Trophoblast cell (in vitro differentiated cells and primary cell): ENCODE data around the gene CLASRP.
A peak's percentile ranks its signal among the peaks of the same experiment; 100 is the strongest.

Experiments
- DNase-seq, 2 donors: peaks; one replicate each; pipeline ENCODE4 v3.0.0-alpha.2; 2016
- H2AFZ ChIP-seq: 2 replicates; pipeline ENCODE4 v1.6.1; 2013; ENCODE audit warnings: low read length, moderate library complexity, mild to moderate bottlenecking; ENCODE audit not compliant: insufficient read depth, poor library complexity
- H2AK5ac ChIP-seq: 2 replicates; pipeline ENCODE4 v1.6.1; 2013; ENCODE audit warnings: mild to moderate bottlenecking, low read length
- H2BK120ac ChIP-seq: 2 replicates; pipeline ENCODE4 v1.6.1; 2013; ENCODE audit warnings: low read length, mild to moderate bottlenecking, moderate library complexity; ENCODE audit not compliant: insufficient read depth, poor library complexity
- H2BK12ac ChIP-seq: 2 replicates; pipeline ENCODE4 v1.6.1; 2013; ENCODE audit warnings: mild to moderate bottlenecking, low read length, moderate library complexity
- H2BK5ac ChIP-seq: 2 replicates; pipeline ENCODE4 v1.6.1; 2013; ENCODE audit warnings: low read length, low read depth, moderate library complexity, mild to moderate bottlenecking; ENCODE audit not compliant: poor library complexity
- H3K14ac ChIP-seq: 2 replicates; pipeline ENCODE4 v1.6.1; 2013; ENCODE audit warnings: mild to moderate bottlenecking, low read length
- H3K18ac ChIP-seq: 2 replicates; pipeline ENCODE4 v1.6.1; 2013; ENCODE audit warnings: mild to moderate bottlenecking, low read length
- H3K23ac ChIP-seq: 2 replicates; pipeline ENCODE4 v1.6.1; 2013; ENCODE audit warnings: low read length
- H3K27ac ChIP-seq: 2 replicates; pipeline ENCODE4 v1.5.1; 2013; ENCODE audit warnings: low read depth, mild to moderate bottlenecking, inconsistent platforms, low read length, moderate library complexity
- H3K27me3 ChIP-seq: 2 replicates; pipeline ENCODE4 v1.6.1; 2013; ENCODE audit warnings: inconsistent platforms, mild to moderate bottlenecking, low read length, moderate library complexity; ENCODE audit not compliant: insufficient read depth
- H3K36me3 ChIP-seq, 2 experiments: 1 replicate in 1 of 2; 2 replicates in 1 of 2; pipeline ENCODE4 v1.6.1; 2013; ENCODE audit warnings: low read length in 2 of 2, mild to moderate bottlenecking in 2 of 2, moderate library complexity in 1 of 2; ENCODE audit not compliant: insufficient read depth in 2 of 2, control insufficient read depth in 1 of 2
- H3K4ac ChIP-seq: 2 replicates; pipeline ENCODE4 v1.6.1; 2013; ENCODE audit warnings: low read depth, mild to moderate bottlenecking, low read length, moderate library complexity
- H3K4me1 ChIP-seq, 2 experiments: 1 replicate in 1 of 2; 2 replicates in 1 of 2; pipeline ENCODE4 v1.6.1; 2013; ENCODE audit warnings: low read length in 2 of 2, mild to moderate bottlenecking in 2 of 2, moderate library complexity in 1 of 2; ENCODE audit not compliant: insufficient read depth in 2 of 2, control insufficient read depth in 1 of 2
- H3K4me2 ChIP-seq: 2 replicates; pipeline ENCODE4 v1.6.1; 2013; ENCODE audit warnings: inconsistent platforms, mild to moderate bottlenecking, low read length, moderate library complexity
- H3K4me3 ChIP-seq: 2 replicates; pipeline ENCODE4 v1.5.1; 2013; ENCODE audit warnings: mild to moderate bottlenecking, low read depth, low read length, inconsistent platforms
- H3K79me1 ChIP-seq: one replicate; pipeline ENCODE4 v1.6.1; 2013; ENCODE audit warnings: low read length
- H3K79me2 ChIP-seq: 2 replicates; pipeline ENCODE4 v1.6.1; 2013; ENCODE audit warnings: low read length, mild to moderate bottlenecking; ENCODE audit not compliant: control insufficient read depth, insufficient read depth, poor library complexity
- H3K9ac ChIP-seq: 2 replicates; pipeline ENCODE4 v1.6.1; 2013; ENCODE audit warnings: mild to moderate bottlenecking, low read length
- H3K9me3 ChIP-seq: 2 replicates; pipeline ENCODE4 v1.6.1; 2013; ENCODE audit warnings: low read depth, mild to moderate bottlenecking, control low read depth, inconsistent platforms, low read length; ENCODE audit not compliant: insufficient read depth
- H4K12ac ChIP-seq: 2 replicates; pipeline ENCODE4 v1.6.1; 2013; ENCODE audit warnings: low read depth, mild to moderate bottlenecking, low read length, moderate library complexity
- H4K8ac ChIP-seq: 2 replicates; pipeline ENCODE4 v1.6.1; 2013; ENCODE audit warnings: low read depth, mild to moderate bottlenecking, low read length, moderate library complexity
- H4K91ac ChIP-seq: one replicate; pipeline ENCODE4 v1.6.1; 2013; ENCODE audit warnings: low read depth, mild to moderate bottlenecking, low read length, moderate library complexity
- WGBS: extraction: QIAGEN DNeasy Blood & Tissue Kit; methylation state at CpG from one replicate; pipeline ENCODE4 v1.1.7; 2013; ENCODE audit warnings: missing lambda C conversion rate; ENCODE audit not compliant: insufficient read length, insufficient coverage; ENCODE audit errors: extremely low coverage; 5-methylcytosine and 5-hydroxymethylcytosine counted together

CLASRP gene

GRCh38 chr19:45091031-45091923, 52.4 kb downstream of the CLASRP start:
- no peak overlapping the region for H2BK120ac ChIP-seq
- H3K4me1 ChIP-seq, result peaks cover 13 to 15% of the 10 kb centered on the region in 2 experiments
- WGBS, result no CpG with 5 or more reads among the region's 64 CpGs
- no peak overlapping the region for H4K91ac ChIP-seq
- no peak overlapping the region for H3K4me3 ChIP-seq
- H4K8ac ChIP-seq, result peak overlapping the region; percentile 74
- H2AK5ac ChIP-seq, result no peak overlapping the region
- H2BK12ac ChIP-seq, result no peak overlapping the region
- H3K9ac ChIP-seq, result no peak overlapping the region
- peak overlapping the region; percentile 82 for H3K4me2 ChIP-seq
- H2BK5ac ChIP-seq, result no peak overlapping the region
- no peak overlapping the region for H3K4ac ChIP-seq
- no peak overlapping the region for H3K23ac ChIP-seq
- no peaks in the 10 kb centered on the region for H3K27me3 ChIP-seq
- H3K9me3 ChIP-seq, result no peaks in the 10 kb centered on the region
- peak overlapping the region; percentile 29 for H3K27ac ChIP-seq
- DNase-seq, result peak; percentile 100
- no peak overlapping the region for H3K14ac ChIP-seq
- H4K12ac ChIP-seq, result no peak overlapping the region
- H3K79me1 ChIP-seq, result peaks cover 10% of the 10 kb centered on the region
- peaks cover 22% of the 10 kb centered on the region for H3K79me2 ChIP-seq
- no peak overlapping the region for H3K18ac ChIP-seq
- H3K36me3 ChIP-seq, result peaks cover 19 to 22% of the 10 kb centered on the region in 2 experiments
- H2AFZ ChIP-seq, result peak overlapping the region; percentile 56

GRCh38 chr19:45092747-45093678, 54.2 kb downstream of the CLASRP start, which contains the start of gene PPP1R37:
TSS of gene PPP1R37 (plus strand) at chr19:45093179. CDS start at chr19:45093326, 147 bp downstream.
- Histone ChIP-seq H3K4ac (peak within 1 kb of the TSS; percentile 100), H3K23ac (no peak within 1 kb of the TSS), H4K8ac (peak within 1 kb of the TSS; percentile 98), H3K79me1 (peaks cover 10% of the 10 kb centered on the region), H3K36me3 (peaks cover 15 to 17% of the 10 kb centered on the region in 2 experiments), H3K4me1 (peaks cover 17 to 21% of the 10 kb centered on the region in 2 experiments), H3K4me3 (peak within 1 kb of the TSS; percentile 99), H3K79me2 (peaks cover 31% of the 10 kb centered on the region), H2AK5ac (peak within 1 kb of the TSS; percentile 94), H2BK120ac (peak within 1 kb of the TSS; percentile 95), H3K9ac (peak within 1 kb of the TSS; percentile 98), H2BK12ac (peak within 1 kb of the TSS; percentile 25), H3K9me3 (no peaks in the 10 kb centered on the region), H2BK5ac (peak within 1 kb of the TSS; percentile 98), H3K18ac (peak within 1 kb of the TSS; percentile 97), H3K14ac (peak within 1 kb of the TSS; percentile 91), H2AFZ (peak within 1 kb of the TSS; percentile 98), H3K27ac (peak within 1 kb of the TSS; percentile 92), H3K4me2 (peak within 1 kb of the TSS; percentile 99), H4K91ac (peak within 1 kb of the TSS; percentile 88), H4K12ac (peak within 1 kb of the TSS; percentile 99), H3K27me3 (no peaks in the 10 kb centered on the region)
- no CpG with 5 or more reads among the region's 103 CpGs for WGBS
- peak; percentile 98 to 99 for DNase-seq

- H3K14ac ChIP-seq, result no peak overlapping the region
- no peak overlapping the region for H2AFZ ChIP-seq
- H3K4me2 ChIP-seq, result peak overlapping the region; percentile 99
- peaks cover 13 to 15% of the 10 kb centered on the region in 2 experiments for H3K36me3 ChIP-seq
- no peak overlapping the region for H3K18ac ChIP-seq
- H2BK12ac ChIP-seq, result no peak overlapping the region
- H4K91ac ChIP-seq, result no peak overlapping the region
- no peaks in the 10 kb centered on the region for H3K9me3 ChIP-seq
- H3K27me3 ChIP-seq, result no peaks in the 10 kb centered on the region
- H3K79me1 ChIP-seq, result peaks cover 10% of the 10 kb centered on the region
- no peak overlapping the region for H4K8ac ChIP-seq
- no peak overlapping the region for H3K23ac ChIP-seq
- no CpG with 5 or more reads among the region's 9 CpGs for WGBS
- H3K4me3 ChIP-seq, result no peak overlapping the region
- H4K12ac ChIP-seq, result no peak overlapping the region
- no peak for DNase-seq
- peaks cover 35% of the 10 kb centered on the region for H3K79me2 ChIP-seq
- no peak overlapping the region for H2AK5ac ChIP-seq
- no peak overlapping the region for H3K9ac ChIP-seq
- H3K27ac ChIP-seq, result no peak overlapping the region
- H3K4ac ChIP-seq, result peak overlapping the region; percentile 100
- no peak overlapping the region for H2BK120ac ChIP-seq
- H2BK5ac ChIP-seq, result no peak overlapping the region
- peaks cover 29 to 33% of the 10 kb centered on the region in 2 experiments for H3K4me1 ChIP-seq
Measured at GRCh38 chr19:45094137-45094536, 55.3 kb downstream of the CLASRP start.

GRCh38 chr19:45094707-45095106, 55.9 kb downstream of the CLASRP start:
- Histone ChIP-seq H2BK120ac (no peak overlapping the region), H2BK5ac (no peak overlapping the region)

More at GRCh38 chr19:45094707-45095106, 55.9 kb downstream of the CLASRP start:
- H3K9ac ChIP-seq, result no peak overlapping the region
- peaks cover 13 to 15% of the 10 kb centered on the region in 2 experiments for H3K36me3 ChIP-seq
- H3K9me3 ChIP-seq, result no peaks in the 10 kb centered on the region
- H3K27me3 ChIP-seq, result no peaks in the 10 kb centered on the region
- H3K4me3 ChIP-seq, result no peak overlapping the region
- peaks cover 37% of the 10 kb centered on the region for H3K79me2 ChIP-seq
- H3K4me1 ChIP-seq, result peaks cover 33 to 36% of the 10 kb centered on the region in 2 experiments
- H3K18ac ChIP-seq, result no peak overlapping the region
- no peak overlapping the region for H4K12ac ChIP-seq
- H3K79me1 ChIP-seq, result peaks cover 10% of the 10 kb centered on the region
- no peak overlapping the region for H3K23ac ChIP-seq
- no peak overlapping the region for H2BK12ac ChIP-seq
- H3K27ac ChIP-seq, result no peak overlapping the region
- no peak overlapping the region for H2AK5ac ChIP-seq
- no peak overlapping the region for H4K91ac ChIP-seq
- DNase-seq, result no peak
- no peak overlapping the region for H4K8ac ChIP-seq
- no peak overlapping the region for H3K14ac ChIP-seq
- WGBS, result no CpG with 5 or more reads among the region's 5 CpGs
- H3K4ac ChIP-seq, result peak overlapping the region; percentile 92
- H3K4me2 ChIP-seq, result no peak overlapping the region
- no peak overlapping the region for H2AFZ ChIP-seq
